ENCODE data around the gene APOBEC3A. TPM values are rescaled to one million over a fixed set of nuclear protein-coding genes. Genes with fewer than 3 reads are reported as not detected.
A peak's percentile ranks its signal among the peaks of the same experiment; 100 is the strongest.

Gene APOBEC3A
- total and polyA plus RNA-seq, 2 of the 8 experiments (the other 6 are each of a cell fraction or from before 2014, with no cell fraction given), result not detected

- Histone ChIP-seq H3K79me1 (ENCODE audit: low read depth, low read length) (no peaks in the 10 kb centered on the region), H3K27me3 (replicated peaks in 1 of 4; ENCODE audit: control insufficient read depth in 3 of 4, extremely low read depth in 1 of 4, insufficient read depth in 3 of 4, low read length in 3 of 4) (no peaks in the 10 kb centered on the region; a peak in 1 of 7 replicates), H3K36me3 (ENCODE audit: control insufficient read depth in 2 of 4, insufficient read depth in 4 of 4, low read length in 3 of 4) (no peaks in the 10 kb centered on the region), H2BK20ac (ENCODE audit: low read length) (0 out of 2 replicates have a peak overlapping the region, but pooled peaks have one; percentile 10), H4K20me1 (replicated peaks in 1 of 2; ENCODE audit: control insufficient read depth in 1 of 2, insufficient read depth in 2 of 2, low read length in 2 of 2) (no peaks in the 10 kb centered on the region), H3K79me2 (ENCODE audit: control insufficient read depth in 1 of 2, insufficient read depth in 2 of 2, low read length in 2 of 2) (no peaks in the 10 kb centered on the region), H3K9ac (replicated peaks in 1 of 4; ENCODE audit: extremely low read depth in 1 of 4, low read depth in 3 of 4, low read length in 3 of 4) (no peak overlapping the region), H2BK12ac (ENCODE audit: low read depth, low read length) (no peak overlapping the region), H3K4me2 (ENCODE audit: insufficient read depth in 1 of 2, low read depth in 2 of 2, low read length in 2 of 2) (no peak overlapping the region), H2AFZ (ENCODE audit: low read length) (no peak overlapping the region), H3K4ac (replicated peaks; ENCODE audit: insufficient read length, low read depth, low read length) (no peak overlapping the region), H3K23ac (ENCODE audit: insufficient read length) (no peak overlapping the region), H2AK5ac (ENCODE audit: low read depth, low read length) (no peak overlapping the region), H3K14ac (ENCODE audit: insufficient read length) (no peak overlapping the region), H2BK15ac (ENCODE audit: low read length) (no peak overlapping the region), H3K4me3 (ENCODE audit: extremely low read depth in 1 of 4, insufficient read depth in 2 of 4, low read depth in 3 of 4, low read length in 4 of 4) (no peak overlapping the region), H3K18ac (ENCODE audit: extremely low read depth, low read length) (no peak overlapping the region), H3K9me3 (ENCODE audit: insufficient read depth in 2 of 2, low read depth in 1 of 2, low read length in 1 of 2) (no peaks in the 10 kb centered on the region), H2BK5ac (ENCODE audit: low read depth, low read length) (no peak overlapping the region), H2BK120ac (replicated peaks; ENCODE audit: low read depth, low read length) (no peak overlapping the region), H4K8ac (ENCODE audit: extremely low read depth, insufficient read depth, low read length) (no peak overlapping the region), H4K91ac (replicated peaks; ENCODE audit: insufficient read length, low read length) (no peak overlapping the region), H3K27ac (ENCODE audit: low read depth, low read length) (no peak overlapping the region), H3K4me1 (replicated peaks in 1 of 4; ENCODE audit: control insufficient read depth in 3 of 4, insufficient read depth in 4 of 4, low read length in 3 of 4) (no peaks in the 10 kb centered on the region), H4K5ac (ENCODE audit: insufficient read length, low read depth, low read length) (no peak overlapping the region), H3K56ac (replicated peaks; ENCODE audit: insufficient read length, low read depth, low read length) (no peak overlapping the region), H3K23me2 (ENCODE audit: low read depth, low read length) (no peaks in the 10 kb centered on the region)
- WGBS, 2 experiments (ENCODE audit: extremely low coverage in 1 of 2, insufficient coverage in 1 of 2, insufficient read length in 1 of 2, insufficient replicate concordance in 2 of 2, low coverage in 1 of 2, low lambda C conversion rate in 2 of 2, missing lambda C conversion rate in 1 of 2), result 79% methylated on average over 5 of the region's 5 CpGs; no CpG with 5 or more reads in 1 of the 2 experiments
- FAIRE-seq (no peak), DNase-seq (ENCODE audit: low read depth in 1 of 2, low spot score in 2 of 2) (no peak)
- ChIA-PET CTCF (ENCODE audit: partially characterized antibody) (interaction anchor here (0.7 to 1.5 kb wide), 4 partner anchors 11 to 180 kb away, joined by 3 to 5 read pairs (median 4); no protein-coding TSS in a partner anchor), POLR2A (ENCODE audit: partially characterized antibody) (no interaction called here)
- TF ChIP-seq GABPA (IDR thresholded peaks at IDR 0.05; ENCODE audit: borderline replicate concordance, insufficient read depth, low read length), result no peak
- TF ChIP-seq RFX5 (IDR thresholded peaks at IDR 0.05; ENCODE audit: borderline replicate concordance, low read depth, low read length), result no peak
- TF ChIP-seq USF2 (IDR thresholded peaks at IDR 0.05; ENCODE audit: low read length), result no peak
- TF ChIP-seq YY1 (IDR thresholded peaks at IDR 0.05; ENCODE audit: low read depth, low read length), result no peak
- no peak for TF ChIP-seq SIX5 (IDR thresholded peaks at IDR 0.05; ENCODE audit: low read depth, low read length)
- TF ChIP-seq BRCA1 (IDR thresholded peaks at IDR 0.05; ENCODE audit: low read depth, low read length), result no peak
- TF ChIP-seq CTBP2 (IDR thresholded peaks at IDR 0.05; ENCODE audit: borderline replicate concordance, insufficient read depth, insufficient read length, low read length), result no peak
Observed at GRCh38 chr22:38955250-38955905, 2.0 kb upstream of the APOBEC3A start.
